HCT116 (cell line): Measurements from ENCODE around the gene POLR2H. TPM values are rescaled to one million over a fixed set of nuclear protein-coding genes. Genes with fewer than 3 reads are reported as not detected.
A peak's percentile ranks its signal among the peaks of the same experiment; 100 is the strongest.

ENCODE experiments used
- ATAC-seq: fragments of 200-7000 bp; cut with Tn5 transposase; 2 replicates; pipeline ENCODE4 v1.9.1; 2020; ENCODE audit warnings: mild to moderate bottlenecking, moderate library complexity
- BruUV-seq: library from RNA; stranded (reverse); fragments of 400-500 nt; replicated peaks from 2 replicates; lab custom pipeline; 2021; lab: Mats Ljungman, UMichigan
- CTCF ChIA-PET: fragments of 300-600 bp; sonication (Branson Sonifier 250); formaldehyde crosslinking; loops from one replicate; lab custom pipeline; 2021; ENCODE audit warnings: antibody characterized with exemption; lab: Charles Lee
- POLR2A ChIA-PET: fragments of 300-600, 350-600 bp; sonication (Branson Sonifier 250); formaldehyde crosslinking; loops from one replicate; lab custom pipeline; 2021; ENCODE audit warnings: antibody characterized with exemption; lab: Charles Lee
- RAD21 ChIA-PET, 2 experiments: fragments of 300-600 bp; sonication (Branson Sonifier 250); formaldehyde crosslinking; loops; one replicate each; lab custom pipeline; 2023; ENCODE audit warnings: low total read pairs in 2 of 2; ENCODE audit not compliant: uncharacterized antibody in 2 of 2, unreplicated experiment in 2 of 2, low non-redundant PET in 1 of 2; lab: Charles Lee
- DNase-seq: peaks from one replicate; pipeline ENCODE4 v3.0.0-alpha.2; 2010; ENCODE audit warnings: low read depth, low spot score
- H2AFZ ChIP-seq: fragments of 200-600 bp; shearing (Covaris generic), sonication (generic); 2 replicates; pipeline ENCODE4 v1.6.1; 2017; ENCODE audit warnings: low read depth, mixed run types, mixed read lengths, antibody characterized with exemption, low read length; ENCODE audit not compliant: poor library complexity, severe bottlenecking
- H3K27ac ChIP-seq: 2 replicates; pipeline ENCODE4 v1.5.1; 2012; ENCODE audit warnings: low read depth, low read length
- H3K27me3 ChIP-seq: fragments of 200-600 bp; sonication (generic); 2 replicates; pipeline ENCODE4 v1.6.1; 2016; ENCODE audit warnings: mixed run types, low read length, mixed read lengths; ENCODE audit not compliant: insufficient read depth
- H3K36me3 ChIP-seq, 2 experiments: fragments of 200-500 bp in 1 of 2; fragments of 200-600 bp in 1 of 2; sonication (Bioruptor generic) in 1 of 2; sonication (generic) in 1 of 2; 2 replicates each; pipeline versions ENCODE4 v1.5.1 to v1.6.1; 2014 to 2016; ENCODE audit warnings: low read length in 2 of 2, inconsistent platforms in 1 of 2, mixed read lengths in 1 of 2, mixed run types in 1 of 2; ENCODE audit not compliant: insufficient read depth in 2 of 2, control insufficient read depth in 1 of 2
- H3K4me1 ChIP-seq, 2 experiments: fragments of 200-600 bp in 1 of 2; sonication (generic) in 1 of 2; 2 replicates each; pipeline versions ENCODE4 v1.5.1 to v1.6.1; 2012 to 2017; ENCODE audit warnings: low read length in 2 of 2, inconsistent platforms in 1 of 2, mild to moderate bottlenecking in 1 of 2, mixed read lengths in 1 of 2, mixed run types in 1 of 2, moderate library complexity in 1 of 2; ENCODE audit not compliant: insufficient read depth in 2 of 2, control insufficient read depth in 1 of 2
- H3K4me2 ChIP-seq: fragments of 200-600 bp; sonication (generic); 2 replicates; pipeline ENCODE4 v1.6.1; 2017; ENCODE audit warnings: mixed run types, low read length, mixed read lengths
- H3K4me3 ChIP-seq, 2 experiments: fragments of 200-600 bp in 1 of 2; sonication (generic) in 1 of 2; replicated peaks in 1 of 2; 2 replicates each; pipeline ENCODE4 v1.5.1; 2011 to 2016; ENCODE audit warnings: low read length in 2 of 2, control low read depth in 1 of 2, low read depth in 1 of 2, mild to moderate bottlenecking in 1 of 2, mixed read lengths in 1 of 2, mixed run types in 1 of 2
- H3K79me2 ChIP-seq: fragments of 200-600 bp; sonication (generic); 2 replicates; pipeline ENCODE4 v1.6.1; 2017; ENCODE audit warnings: mild to moderate bottlenecking, mixed run types, low read length, moderate library complexity, mixed read lengths; ENCODE audit not compliant: insufficient read depth
- H3K9ac ChIP-seq: fragments of 200-600 bp; sonication (generic); 2 replicates; pipeline ENCODE4 v1.6.1; 2016; ENCODE audit warnings: low read length, mixed read lengths
- H3K9me2 ChIP-seq: fragments of 200-600 bp; sonication (generic), shearing (Covaris generic); 2 replicates; pipeline ENCODE4 v1.6.1; 2017; ENCODE audit warnings: mixed run types, mild to moderate bottlenecking, moderate library complexity; ENCODE audit not compliant: insufficient read depth
- H3K9me3 ChIP-seq, 2 experiments: fragments of 200-500 bp in 1 of 2; fragments of 200-600 bp in 1 of 2; sonication (Bioruptor generic) in 1 of 2; sonication (generic) in 1 of 2; 2 replicates each; pipeline ENCODE4 v1.6.1; 2014 to 2017; ENCODE audit warnings: low read length in 2 of 2, mixed read lengths in 2 of 2, inconsistent platforms in 1 of 2, low read depth in 1 of 2, mild to moderate bottlenecking in 1 of 2, mixed run types in 1 of 2, moderate library complexity in 1 of 2; ENCODE audit not compliant: control insufficient read depth in 1 of 2, insufficient read depth in 1 of 2
- H4K20me1 ChIP-seq: fragments of 200-600 bp; sonication (generic), shearing (Covaris generic); 2 replicates; pipeline ENCODE4 v1.6.1; 2017; ENCODE audit warnings: mixed run types, mild to moderate bottlenecking, moderate library complexity; ENCODE audit not compliant: insufficient read depth
- EZH2 ChIP-seq: fragments of 200-600 bp; sonication (generic); IDR thresholded peaks from 2 replicates; pipeline ENCODE4 v1.6.1; 2017; ENCODE audit warnings: antibody characterized with exemption, mixed run types
- POLR2AphosphoS5 ChIP-seq: IDR thresholded peaks from 2 replicates; pipeline ENCODE4 v1.6.1; 2011; ENCODE audit warnings: mild to moderate bottlenecking, low read depth, low read length, moderate library complexity
- TCF7L2 ChIP-seq: IDR thresholded peaks from 2 replicates; pipeline ENCODE4 v1.7.0; 2011; ENCODE audit warnings: borderline replicate concordance, inconsistent platforms; ENCODE audit not compliant: insufficient read depth, insufficient read length; ENCODE audit errors: extremely low read depth
- ZFX ChIP-seq: fragments of 450-650 bp; IDR thresholded peaks from 2 replicates; pipeline ENCODE4 v1.6.1; 2017
- ZNF274 ChIP-seq: fragments of 200-500 bp; sonication (Bioruptor generic); IDR thresholded peaks from 2 replicates; pipeline ENCODE4 v1.6.1; 2014; ENCODE audit warnings: mild to moderate bottlenecking, low read depth, low read length, inconsistent platforms
- intact Hi-C: fragments of 100-400 bp; cut with micrococcal nuclease; formaldehyde crosslinking; loops from 2 replicates; pipeline ENCODE4 v1.10.0; 2022
- total RNA-seq: library from RNA; stranded (reverse); gene quantifications from one replicate; pipeline ENCODE4 v1.2.1, GENCODE V29; 2021; ENCODE audit not compliant: unreplicated experiment
- TF ChIP-seq, protein P1 (sequence below): IDR thresholded peaks from 2 replicates; pipeline ENCODE4 v1.6.1; 2011; ENCODE audit warnings: mild to moderate bottlenecking, low read length, moderate library complexity; ENCODE audit not compliant: insufficient replicate concordance; ENCODE audit errors: extremely low read depth
- TF ChIP-seq, protein P2 (sequence below): IDR thresholded peaks from 2 replicates; pipeline ENCODE4 v1.6.1; 2012

Gene POLR2H
- total RNA-seq, 1 experiment from 2014 or later: 156 TPM

DNA sequence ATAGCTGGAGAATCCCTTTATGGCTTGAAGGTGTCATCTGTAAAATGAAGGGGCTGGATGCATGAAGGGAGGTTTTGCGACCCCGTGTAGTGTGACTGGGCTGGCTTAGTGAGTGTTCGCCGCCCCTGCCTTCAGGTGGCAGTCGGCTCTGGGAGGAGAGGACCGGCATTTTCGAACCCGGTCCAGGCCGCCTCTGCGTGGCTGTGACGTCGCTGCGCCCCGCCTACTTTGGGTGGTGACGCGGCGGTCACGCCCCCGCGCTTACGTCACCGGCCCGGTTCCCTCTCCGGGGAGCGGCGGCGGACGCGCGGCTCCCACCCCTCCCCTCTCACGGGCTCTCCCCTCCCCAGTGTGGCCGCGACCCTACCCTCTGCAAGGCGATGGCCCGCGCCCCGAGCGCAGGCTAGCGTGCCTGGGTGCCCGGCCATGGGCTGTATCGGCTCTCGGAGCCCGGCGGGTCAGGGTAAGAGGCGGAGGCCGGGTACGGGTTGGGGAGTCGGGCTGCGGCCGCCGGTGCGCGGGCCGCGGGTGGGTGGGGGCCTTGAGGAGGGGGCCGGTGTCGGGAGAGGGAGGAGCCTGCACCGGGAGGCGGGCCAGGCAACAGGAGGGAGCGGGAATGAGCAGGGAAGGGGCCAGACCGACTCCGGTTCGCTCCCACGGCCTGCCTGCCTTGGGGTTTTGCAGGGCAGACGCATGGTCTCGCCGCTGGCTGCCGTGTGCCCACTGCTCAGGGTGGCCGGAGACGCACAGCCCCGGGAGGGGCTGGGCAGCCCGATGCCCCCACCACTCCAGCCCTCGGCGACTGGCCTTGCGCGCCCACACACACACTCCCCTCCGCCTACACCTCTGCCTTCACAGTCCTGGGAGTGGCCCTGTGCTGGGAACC, 25.6 kb upstream of the POLR2H start (continued):
- TF ChIP-seq, protein P1, sequence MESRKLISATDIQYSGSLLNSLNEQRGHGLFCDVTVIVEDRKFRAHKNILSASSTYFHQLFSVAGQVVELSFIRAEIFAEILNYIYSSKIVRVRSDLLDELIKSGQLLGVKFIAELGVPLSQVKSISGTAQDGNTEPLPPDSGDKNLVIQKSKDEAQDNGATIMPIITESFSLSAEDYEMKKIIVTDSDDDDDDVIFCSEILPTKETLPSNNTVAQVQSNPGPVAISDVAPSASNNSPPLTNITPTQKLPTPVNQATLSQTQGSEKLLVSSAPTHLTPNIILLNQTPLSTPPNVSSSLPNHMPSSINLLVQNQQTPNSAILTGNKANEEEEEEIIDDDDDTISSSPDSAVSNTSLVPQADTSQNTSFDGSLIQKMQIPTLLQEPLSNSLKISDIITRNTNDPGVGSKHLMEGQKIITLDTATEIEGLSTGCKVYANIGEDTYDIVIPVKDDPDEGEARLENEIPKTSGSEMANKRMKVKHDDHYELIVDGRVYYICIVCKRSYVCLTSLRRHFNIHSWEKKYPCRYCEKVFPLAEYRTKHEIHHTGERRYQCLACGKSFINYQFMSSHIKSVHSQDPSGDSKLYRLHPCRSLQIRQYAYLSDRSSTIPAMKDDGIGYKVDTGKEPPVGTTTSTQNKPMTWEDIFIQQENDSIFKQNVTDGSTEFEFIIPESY: no peak
- peak; percentile 86 for TF ChIP-seq POLR2AphosphoS5
- no peak for TF ChIP-seq ZNF274

DNA sequence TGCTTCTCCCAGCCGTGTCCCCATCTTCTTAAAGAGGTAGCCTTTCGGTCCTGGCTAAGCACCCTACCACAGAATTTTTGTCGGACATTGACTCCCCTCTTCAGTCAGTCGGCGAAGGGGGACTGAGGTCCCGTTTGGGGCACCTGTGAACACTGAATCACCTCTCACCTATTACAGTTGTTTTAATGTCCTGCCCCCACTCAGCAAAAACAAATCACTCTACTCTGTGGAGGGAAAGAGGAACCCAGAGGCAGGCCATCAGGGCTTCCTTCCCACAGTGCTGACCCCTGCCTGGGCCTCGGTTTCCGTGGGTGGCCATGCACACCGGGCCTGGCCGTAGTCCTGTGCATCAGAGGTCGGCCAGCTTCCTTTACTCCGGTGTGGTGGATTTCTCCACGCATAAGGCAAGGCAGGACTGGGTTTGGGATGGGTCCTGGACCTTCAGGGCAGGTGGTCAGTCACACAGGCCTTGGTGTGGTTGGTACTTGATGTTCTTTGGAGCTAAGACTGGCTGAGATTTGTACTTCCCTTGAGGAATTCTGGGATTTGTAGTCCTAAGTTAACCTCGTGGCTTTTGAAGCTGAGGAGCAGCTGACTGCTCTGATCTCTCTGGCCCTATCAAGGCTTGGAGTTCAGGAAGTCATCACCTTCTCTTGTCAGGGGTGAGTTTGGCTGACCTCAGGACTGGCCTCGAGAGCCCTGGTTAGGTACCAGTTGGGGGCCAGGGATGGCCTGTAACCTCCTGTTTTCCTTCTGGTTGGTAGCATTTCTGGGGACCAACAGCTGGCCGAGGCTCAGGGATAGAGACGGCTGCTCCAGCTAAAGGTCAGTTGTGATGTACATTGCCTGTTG, 24.7 kb upstream of the POLR2H start:
- ATAC-seq (peak; percentile 12), DNase-seq (no peak)
- Histone ChIP-seq H3K9ac (peak overlapping the region; percentile 83), H2AFZ (no peak overlapping the region), H3K4me3 (peak overlapping the region; percentile 73), H3K9me2 (no peaks in the 10 kb centered on the region), H4K20me1 (peaks cover 24% of the 10 kb centered on the region; the same call in 1 of the 2 replicates), H3K79me2 (peaks cover 40% of the 10 kb centered on the region; the same call in 1 of the 2 replicates), H3K27ac (peak overlapping the region; percentile 85), H3K36me3 (peaks cover 21 to 32% of the 10 kb centered on the region in 2 experiments), H3K27me3 (no peaks in the 10 kb centered on the region), H3K9me3 (no peaks in the 10 kb centered on the region), H3K4me1 (peaks cover 2 to 57% of the 10 kb centered on the region in 2 experiments; a peak in 3 of 4 replicates), H3K4me2 (peak overlapping the region; percentile 90)
- intact Hi-C loops: no loop called here
- BruUV-seq: TSS peak; percentile 33
- ChIA-PET CTCF (interaction anchor here (1.3 to 1.5 kb wide), 2 partner anchors 9 to 204 kb away, joined by 4 to 7 read pairs; no protein-coding TSS in a partner anchor), POLR2A (interaction anchor here (0.7 to 1.7 kb wide), 2 partner anchors 9 to 26 kb away, joined by 3 to 5 read pairs; no protein-coding TSS in a partner anchor), RAD21 (no interaction called here)
- no peak for TF ChIP-seq EZH2
- 0 out of 2 replicates have a peak, but pooled peaks have one; percentile 8 for TF ChIP-seq ZFX
- TF ChIP-seq, protein P2, sequence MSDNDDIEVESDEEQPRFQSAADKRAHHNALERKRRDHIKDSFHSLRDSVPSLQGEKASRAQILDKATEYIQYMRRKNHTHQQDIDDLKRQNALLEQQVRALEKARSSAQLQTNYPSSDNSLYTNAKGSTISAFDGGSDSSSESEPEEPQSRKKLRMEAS: peak; percentile 52
- peak; percentile 40 for TF ChIP-seq TCF7L2
